IMR-90 (cell line): ENCODE measurements around the gene RGSL1.

Source experiments
- MAFK ChIP-seq: IDR thresholded peaks from 2 replicates; pipeline ENCODE4 v1.6.1; 2012; ENCODE audit warnings: low read depth, low read length, improper control_type of control experiment
- POLR2A ChIP-seq: IDR thresholded peaks from 2 replicates; pipeline ENCODE4 v1.6.1; 2012; ENCODE audit warnings: mild to moderate bottlenecking, low read depth, low read length
- SMC3 ChIP-seq: fragments of 150-350 bp; IDR thresholded peaks from 2 replicates; pipeline ENCODE4 v1.6.1; 2016; ENCODE audit warnings: low read depth, mild to moderate bottlenecking, antibody characterized with exemption, low read length, moderate library complexity
- TF ChIP-seq, protein P1 (sequence below): conservative IDR thresholded peaks from 2 replicates; pipeline ENCODE4 v1.5.1; 2012; ENCODE audit warnings: mild to moderate bottlenecking, low read depth, low read length, improper control_type of control experiment

GRCh38 chr1:182580736-182581135 is 130.8 kb downstream of the RGSL1 start:
- TF ChIP-seq MAFK (no peak), POLR2A (no peak), SMC3 (no peak)
- TF ChIP-seq, protein P1, sequence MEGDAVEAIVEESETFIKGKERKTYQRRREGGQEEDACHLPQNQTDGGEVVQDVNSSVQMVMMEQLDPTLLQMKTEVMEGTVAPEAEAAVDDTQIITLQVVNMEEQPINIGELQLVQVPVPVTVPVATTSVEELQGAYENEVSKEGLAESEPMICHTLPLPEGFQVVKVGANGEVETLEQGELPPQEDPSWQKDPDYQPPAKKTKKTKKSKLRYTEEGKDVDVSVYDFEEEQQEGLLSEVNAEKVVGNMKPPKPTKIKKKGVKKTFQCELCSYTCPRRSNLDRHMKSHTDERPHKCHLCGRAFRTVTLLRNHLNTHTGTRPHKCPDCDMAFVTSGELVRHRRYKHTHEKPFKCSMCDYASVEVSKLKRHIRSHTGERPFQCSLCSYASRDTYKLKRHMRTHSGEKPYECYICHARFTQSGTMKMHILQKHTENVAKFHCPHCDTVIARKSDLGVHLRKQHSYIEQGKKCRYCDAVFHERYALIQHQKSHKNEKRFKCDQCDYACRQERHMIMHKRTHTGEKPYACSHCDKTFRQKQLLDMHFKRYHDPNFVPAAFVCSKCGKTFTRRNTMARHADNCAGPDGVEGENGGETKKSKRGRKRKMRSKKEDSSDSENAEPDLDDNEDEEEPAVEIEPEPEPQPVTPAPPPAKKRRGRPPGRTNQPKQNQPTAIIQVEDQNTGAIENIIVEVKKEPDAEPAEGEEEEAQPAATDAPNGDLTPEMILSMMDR: no peak
